OCI-LY7 (cell line): ENCODE data around the gene PSMD1.
"Not testable (repeated sequence)": the region's sequence is repeated elsewhere in the genome, so short reads cannot be mapped to it uniquely, and the experiment has no call there.

Experiments used
- CTCF ChIP-seq: fragments of 200-600 bp; sonication (generic); conservative IDR thresholded peaks from 2 replicates; pipeline ENCODE4 v1.5.1; 2014; ENCODE audit warnings: mild to moderate bottlenecking, antibody characterized with exemption, low read length, moderate library complexity, mixed read lengths
- EZH2phosphoT487 ChIP-seq: fragments of 200-600 bp; sonication (generic); IDR thresholded peaks from 2 replicates; pipeline ENCODE4 v1.6.1; 2018; ENCODE audit warnings: low read depth, borderline replicate concordance, mild to moderate bottlenecking, mixed run types, antibody characterized with exemption, low read length, moderate library complexity, mixed read lengths

GRCh38 chr2:231140808-231141207, 84.1 kb downstream of the PSMD1 start:
- not testable (repeated sequence) for TF ChIP-seq CTCF, EZH2phosphoT487
